GM18909 (cell line): ENCODE data around the gene BMP2K.

ENCODE experiments used
- ATAC-seq: cut with Tn5 transposase; IDR thresholded peaks from one replicate; pipeline ENCODE4 v1.9.1; 2021; ENCODE audit warnings: mild to moderate bottlenecking; ENCODE audit not compliant: unreplicated experiment, poor library complexity

The BMP2K gene

GRCh38 chr4:78763763-78764387 lies 12.3 kb upstream of the BMP2K start:
- no peak for ATAC-seq

GRCh38 chr4:78764498-78764961 lies 11.6 kb upstream of the BMP2K start:
- ATAC-seq, result no peak

GRCh38 chr4:78765432-78766006 lies 10.6 kb upstream of the BMP2K start:
- ATAC-seq, result no peak

- no peak for ATAC-seq
Observed at GRCh38 chr4:78766026-78766425, 10.1 kb upstream of the BMP2K start.

GRCh38 chr4:78766650-78767049 lies 9.5 kb upstream of the BMP2K start:
- ATAC-seq, result peak; percentile 93

- peak; percentile 67 for ATAC-seq
Observed at GRCh38 chr4:78767350-78767749, 8.8 kb upstream of the BMP2K start.

GRCh38 chr4:78768452-78769180 lies 7.5 kb upstream of the BMP2K start:
- ATAC-seq, result no peak

GRCh38 chr4:78770091-78770642 lies 6.0 kb upstream of the BMP2K start:
- no peak for ATAC-seq

GRCh38 chr4:78772526-78773091 lies 3.5 kb upstream of the BMP2K start:
- no peak for ATAC-seq

GRCh38 chr4:78774417-78774816 lies 1.7 kb upstream of the BMP2K start:
- no peak for ATAC-seq

- peak; percentile 58 for ATAC-seq
Observed at GRCh38 chr4:78775303-78776078, 659 bp upstream of the BMP2K start.

GRCh38 chr4:78776729-78777575 lies 802 bp downstream of the BMP2K start:
- ATAC-seq, result peak; percentile 41

- ATAC-seq, result no peak
Observed at GRCh38 chr4:78777576-78777940, 1.4 kb downstream of the BMP2K start.

- ATAC-seq, result no peak
Observed at GRCh38 chr4:78778530-78778929, 2.4 kb downstream of the BMP2K start.

- ATAC-seq, result no peak
Observed at GRCh38 chr4:78779280-78779679, 3.1 kb downstream of the BMP2K start.

GRCh38 chr4:78780093-78780492 lies 3.9 kb downstream of the BMP2K start:
- no peak for ATAC-seq

- no peak for ATAC-seq
Observed at GRCh38 chr4:78781139-78781538, 5.0 kb downstream of the BMP2K start.

GRCh38 chr4:78781924-78782323 lies 5.8 kb downstream of the BMP2K start:
- ATAC-seq, result no peak

GRCh38 chr4:78784236-78784865 lies 8.2 kb downstream of the BMP2K start:
- ATAC-seq, result no peak
